ENCODE results near the gene SMPD2. TPM values are rescaled to one million over a fixed set of nuclear protein-coding genes. Genes with fewer than 3 reads are reported as not detected.

SMPD2 gene
- total and polyA plus RNA-seq, 8 donors: 9.6 to 13.6 (median 12.8) TPM

DNA sequence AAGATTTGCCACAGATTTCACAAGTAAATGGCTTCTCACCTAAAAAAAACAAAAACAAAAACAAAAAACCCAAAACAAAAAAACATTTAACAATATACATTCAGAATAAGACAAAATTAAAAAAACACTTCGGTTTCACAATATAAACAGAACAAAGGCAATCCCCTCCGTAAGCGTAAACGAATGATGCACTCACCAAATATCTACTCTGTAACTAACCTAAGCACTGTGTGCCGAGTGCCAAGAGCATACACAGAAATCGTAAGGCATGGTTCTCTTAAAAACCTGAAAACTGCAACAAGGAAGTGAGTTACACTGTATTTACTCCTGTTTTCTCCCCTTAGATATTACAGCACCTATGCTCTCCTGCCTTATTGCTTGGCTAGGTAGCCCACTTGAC, 27.2 kb downstream of the SMPD2 start:
- Histone ChIP-seq H3K9me3 (no peaks in the 10 kb centered on the region), H3K27ac (no peak overlapping the region), H3K4me1 (peaks cover 0 to 10% of the 10 kb centered on the region in 2 donors), H3K27me3 (no peaks in the 10 kb centered on the region), H3K36me3 (peaks cover 0 to 96% of the 10 kb centered on the region in 2 donors), H3K4me3 (no peak overlapping the region)
- intact Hi-C loops (cut with DNase I): no loop called here
- no peak for ATAC-seq
- DNase-seq: no peak
- TF ChIP-seq CTCF (IDR thresholded peaks at IDR 0.05): no peak

DNA sequence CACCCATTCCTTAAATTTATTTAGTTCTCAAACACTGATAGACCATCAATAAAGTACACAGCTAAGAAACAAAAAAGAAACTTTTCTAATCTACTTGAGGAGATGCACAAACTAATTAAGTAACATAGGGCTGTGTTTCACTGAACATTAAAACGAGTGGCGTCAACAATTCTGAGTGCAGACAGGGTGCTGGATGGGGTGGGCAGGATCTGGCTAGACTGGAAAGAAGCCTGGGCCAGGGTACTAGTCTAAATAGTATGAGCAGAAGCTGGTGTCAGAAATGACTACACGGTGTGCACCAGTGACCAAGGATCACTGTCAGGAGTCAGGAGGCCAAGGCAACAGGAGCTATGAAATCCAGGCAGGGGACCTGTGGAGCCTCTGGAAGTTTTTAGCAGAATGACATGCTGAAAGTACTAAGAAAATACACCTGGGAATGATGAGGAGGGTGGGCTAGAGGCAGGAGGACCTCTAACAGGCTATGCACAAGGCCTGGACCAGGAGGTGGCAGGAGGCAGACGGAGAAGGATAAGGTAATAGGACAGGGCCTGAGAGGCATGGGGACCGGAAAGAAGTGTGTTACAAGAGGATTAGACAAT, 29.2 kb downstream of the SMPD2 start:
- no peak overlapping the region for H3K4me3 ChIP-seq
- H3K36me3 ChIP-seq: peaks cover 4 to 98% of the 10 kb centered on the region in 2 donors
- DNase-seq: no peak
- TF ChIP-seq CTCF (IDR thresholded peaks at IDR 0.05): no peak
- H3K4me1 ChIP-seq: peaks cover 0 to 10% of the 10 kb centered on the region in 2 donors
- no peaks in the 10 kb centered on the region for H3K27me3 ChIP-seq
- H3K27ac ChIP-seq: peak overlapping the region in 1 of 2 donors; percentile 55
- H3K9me3 ChIP-seq: no peaks in the 10 kb centered on the region
- ATAC-seq: no peak
- intact Hi-C loops (cut with DNase I): no loop called here

DNA sequence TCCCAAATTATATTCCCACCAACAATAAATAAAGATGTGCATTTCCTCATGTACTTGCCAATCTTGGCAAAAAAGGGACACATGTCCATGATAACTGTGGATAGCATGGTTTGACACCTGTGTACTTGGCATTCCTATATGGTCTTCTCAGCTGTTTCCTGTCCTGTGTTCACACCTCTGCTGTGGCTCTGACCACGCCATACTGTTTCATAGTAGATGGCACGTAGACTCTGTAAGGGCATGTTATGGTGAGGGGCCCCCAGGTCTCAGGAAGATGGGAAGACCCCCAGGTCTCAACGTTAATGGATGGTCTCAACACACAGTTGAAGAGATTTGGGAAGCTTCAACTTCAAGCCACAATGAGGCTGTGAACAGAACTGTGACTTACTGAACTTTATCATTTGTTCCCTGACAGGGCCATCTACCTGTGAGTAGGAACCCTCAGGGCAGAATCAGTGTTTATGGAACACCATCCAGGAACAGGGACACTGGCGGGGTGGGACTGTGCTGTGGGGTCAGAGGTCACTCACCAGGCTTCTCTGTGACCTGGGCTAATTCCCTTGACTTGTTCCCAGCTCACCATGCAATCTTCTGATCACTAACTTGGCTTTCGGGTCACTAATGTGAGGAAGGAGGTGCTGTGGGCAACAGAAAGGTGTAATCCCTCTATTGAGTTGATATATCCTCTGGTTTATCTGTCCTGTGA, 30.7 kb downstream of the SMPD2 start:
- peaks cover 4 to 5% of the 10 kb centered on the region in 2 donors for H3K4me1 ChIP-seq
- no peak for TF ChIP-seq CTCF (IDR thresholded peaks at IDR 0.05)
- no peak overlapping the region for H3K27ac ChIP-seq
- H3K36me3 ChIP-seq: peaks cover 4 to 98% of the 10 kb centered on the region in 2 donors
- H3K4me3 ChIP-seq: no peak overlapping the region
- DNase-seq (no peak), ATAC-seq (no peak)
- no peaks in the 10 kb centered on the region for H3K9me3 ChIP-seq
- no peaks in the 10 kb centered on the region for H3K27me3 ChIP-seq
- intact Hi-C loops (cut with DNase I): no loop called here

- no peak for TF ChIP-seq CTCF (IDR thresholded peaks at IDR 0.05)
- intact Hi-C loops (cut with DNase I): no loop called here
- Histone ChIP-seq H3K27ac (no peak overlapping the region), H3K27me3 (no peaks in the 10 kb centered on the region), H3K36me3 (peaks cover 4 to 95% of the 10 kb centered on the region in 2 donors), H3K4me3 (no peak overlapping the region), H3K4me1 (peaks cover 4 to 11% of the 10 kb centered on the region in 2 donors), H3K9me3 (no peaks in the 10 kb centered on the region)
- no peak for DNase-seq
- no peak for ATAC-seq
Measured at GRCh38 chr6:109472132-109472995, 31.8 kb downstream of the SMPD2 start.

- DNase-seq (no peak), ATAC-seq (no peak)
- Histone ChIP-seq H3K36me3 (peaks cover 4 to 95% of the 10 kb centered on the region in 2 donors), H3K4me1 (peaks cover 10 to 18% of the 10 kb centered on the region in 2 donors), H3K27me3 (no peaks in the 10 kb centered on the region), H3K4me3 (no peak overlapping the region), H3K9me3 (no peaks in the 10 kb centered on the region), H3K27ac (no peak overlapping the region)
- intact Hi-C loops (cut with DNase I): no loop called here
- TF ChIP-seq CTCF (IDR thresholded peaks at IDR 0.05): no peak
Measured at GRCh38 chr6:109473120-109473519, 32.6 kb downstream of the SMPD2 start.

Measured in left lung (tissue), 10 donors.